A673 (cell line): ENCODE results near the gene HDAC2. TPM values are rescaled to one million over a fixed set of nuclear protein-coding genes. Genes with fewer than 3 reads are reported as not detected.

Experiments used
- BruUV-seq: library from RNA; stranded (reverse); fragments of 400-500 nt; replicated peaks from 2 replicates; lab custom pipeline; 2021; lab: Mats Ljungman, UMichigan
- CTCF ChIA-PET: fragments of 300-600 bp; sonication (Branson Sonifier 250); formaldehyde crosslinking; loops from one replicate; lab custom pipeline; 2022; ENCODE audit warnings: antibody characterized with exemption; lab: Charles Lee
- POLR2A ChIA-PET: fragments of 300-600 bp; sonication (Branson Sonifier 250); formaldehyde crosslinking; loops from one replicate; lab custom pipeline; 2022; ENCODE audit warnings: antibody characterized with exemption; ENCODE audit not compliant: low non-redundant PET; lab: Charles Lee
- DNase-seq: peaks from one replicate; pipeline ENCODE4 v3.0.0-alpha.2; 2015; ENCODE audit warnings: low spot score
- H3K27ac ChIP-seq: fragments of 200-600 bp; sonication (generic); 2 replicates; pipeline ENCODE4 v1.5.1; 2016; ENCODE audit warnings: mixed run types, low read depth, mild to moderate bottlenecking, mixed read lengths, antibody characterized with exemption, low read length; ENCODE audit not compliant: poor library complexity, severe bottlenecking
- H3K27me3 ChIP-seq: fragments of 200-600 bp; sonication (generic); replicated peaks from 2 replicates; pipeline ENCODE4 v1.6.1; 2017; ENCODE audit warnings: mixed run types, low read depth, mild to moderate bottlenecking, mixed read lengths, antibody characterized with exemption, low read length; ENCODE audit not compliant: insufficient read depth, poor library complexity
- H3K36me3 ChIP-seq: fragments of 200-600 bp; sonication (generic); 2 replicates; pipeline ENCODE4 v1.6.1; 2016; ENCODE audit warnings: mixed run types, mild to moderate bottlenecking, mixed read lengths, antibody characterized with exemption, low read length; ENCODE audit not compliant: insufficient read depth, poor library complexity, severe bottlenecking
- H3K4me1 ChIP-seq: fragments of 200-600 bp; sonication (generic); 2 replicates; pipeline ENCODE4 v1.6.1; 2017; ENCODE audit warnings: mixed run types, mild to moderate bottlenecking, mixed read lengths, antibody characterized with exemption, low read length; ENCODE audit not compliant: insufficient read depth, poor library complexity, severe bottlenecking
- H3K4me3 ChIP-seq: fragments of 200-600 bp; sonication (generic); 2 replicates; pipeline ENCODE4 v1.5.1; 2016; ENCODE audit warnings: low read depth, mixed run types, mild to moderate bottlenecking, mixed read lengths, low read length; ENCODE audit not compliant: poor library complexity, severe bottlenecking
- H3K9me3 ChIP-seq: fragments of 200-600 bp; sonication (generic); 2 replicates; pipeline ENCODE4 v1.6.1; 2016; ENCODE audit warnings: mixed run types, low read depth, mild to moderate bottlenecking, mixed read lengths, antibody characterized with exemption, low read length; ENCODE audit not compliant: poor library complexity, severe bottlenecking
- CTCF ChIP-seq: fragments of 300-800, 200-600 bp; sonication (generic); conservative IDR thresholded peaks from 2 replicates; pipeline ENCODE4 v1.5.1; 2017; ENCODE audit warnings: low read depth, mild to moderate bottlenecking, antibody characterized with exemption, low read length, moderate library complexity, mixed read lengths
- EZH2 ChIP-seq: fragments of 200-600 bp; sonication (generic); IDR thresholded peaks from 2 replicates; pipeline ENCODE4 v1.6.1; 2017; ENCODE audit warnings: borderline replicate concordance, low read depth, mild to moderate bottlenecking, mixed read lengths, antibody characterized with exemption, low read length; ENCODE audit not compliant: poor library complexity, severe bottlenecking
- intact Hi-C: fragments of 100-400 bp; cut with micrococcal nuclease; formaldehyde crosslinking; loops from one replicate; pipeline ENCODE4 v1.10.0; 2022; ENCODE audit not compliant: unreplicated experiment
- total RNA-seq: library from RNA; stranded (reverse); gene quantifications from 2 replicates; pipeline ENCODE4 v1.2.3, GENCODE V29; 2021

Gene HDAC2
- total RNA-seq, 1 experiment from 2014 or later = 257 TPM

GRCh38 chr6:113969888-113970804 lies 802 bp downstream of the HDAC2 start:
- POLR2A ChIA-PET = no interaction called here
- CTCF ChIA-PET = no interaction called here
- peak overlapping the region; percentile 97 for H3K27ac ChIP-seq
- H3K4me1 ChIP-seq = peaks cover 19% of the 10 kb centered on the region
- H3K36me3 ChIP-seq = no peaks in the 10 kb centered on the region
- H3K9me3 ChIP-seq = no peaks in the 10 kb centered on the region
- peak overlapping the region; percentile 81 for H3K4me3 ChIP-seq
- TF ChIP-seq EZH2 (no peak), CTCF (no peak)
- H3K27me3 ChIP-seq = no peaks in the 10 kb centered on the region
- DNase-seq = peak; percentile 67
- no TSS peak for BruUV-seq
- intact Hi-C loops = no loop called here

- DNase-seq = no peak
- ChIA-PET CTCF (no interaction called here), POLR2A (no interaction called here)
- intact Hi-C loops = no loop called here
- TF ChIP-seq EZH2 = no peak
- no peak for TF ChIP-seq CTCF
- H3K4me3 ChIP-seq = peak overlapping the region; percentile 81
- no peak overlapping the region for H3K27ac ChIP-seq
- no TSS peak for BruUV-seq
- no peaks in the 10 kb centered on the region for H3K36me3 ChIP-seq
- no peaks in the 10 kb centered on the region for H3K9me3 ChIP-seq
- peaks cover 19% of the 10 kb centered on the region for H3K4me1 ChIP-seq
- H3K27me3 ChIP-seq = no peaks in the 10 kb centered on the region
Measured at GRCh38 chr6:113968472-113968871, 2.5 kb downstream of the HDAC2 start.

GRCh38 chr6:113967777-113968176 lies 3.2 kb downstream of the HDAC2 start:
- H3K27me3 ChIP-seq = no peaks in the 10 kb centered on the region

More at GRCh38 chr6:113967777-113968176, 3.2 kb downstream of the HDAC2 start:
- intact Hi-C loops = no loop called here
- no peak for DNase-seq
- H3K4me1 ChIP-seq = peaks cover 19% of the 10 kb centered on the region
- no peaks in the 10 kb centered on the region for H3K36me3 ChIP-seq
- no peaks in the 10 kb centered on the region for H3K9me3 ChIP-seq
- ChIA-PET POLR2A (no interaction called here), CTCF (no interaction called here)
- H3K27ac ChIP-seq = no peak overlapping the region
- no peak for TF ChIP-seq EZH2
- TF ChIP-seq CTCF = no peak
- no peak overlapping the region for H3K4me3 ChIP-seq
- BruUV-seq = no TSS peak
